Measurements from ENCODE around the gene IKZF2.

Gene IKZF2

GRCh38 chr2:213152065-213152794 lies 818 bp upstream of the IKZF2 start:
- DNase-seq = peak; percentile 22

GRCh38 chr2:213150315-213151097 lies 906 bp downstream of the IKZF2 start:
- no peak for DNase-seq

- DNase-seq = no peak
Measured at GRCh38 chr2:213149949-213150314, 1.5 kb downstream of the IKZF2 start.

GRCh38 chr2:213149294-213149875 lies 2.0 kb downstream of the IKZF2 start:
- DNase-seq = peak; percentile 9

- no peak for DNase-seq
Measured at GRCh38 chr2:213148572-213149261, 2.7 kb downstream of the IKZF2 start.

GRCh38 chr2:213147538-213147937 lies 3.9 kb downstream of the IKZF2 start:
- DNase-seq = peak; percentile 6

GRCh38 chr2:213145715-213146242 lies 5.6 kb downstream of the IKZF2 start:
- no peak for DNase-seq

- no peak for DNase-seq
Measured at GRCh38 chr2:213137064-213137463, 14.3 kb downstream of the IKZF2 start.

GRCh38 chr2:213129311-213129710 lies 22.1 kb downstream of the IKZF2 start:
- no peak for DNase-seq

GRCh38 chr2:213125646-213126347 lies 25.6 kb downstream of the IKZF2 start:
- DNase-seq = no peak

GRCh38 chr2:213122725-213123124 lies 28.7 kb downstream of the IKZF2 start:
- no peak for DNase-seq

- no peak for DNase-seq
Measured at GRCh38 chr2:213121690-213122089, 29.7 kb downstream of the IKZF2 start.

GRCh38 chr2:213119061-213119809 lies 32.2 kb downstream of the IKZF2 start:
- peak; percentile 55 for DNase-seq

- no peak for DNase-seq
Measured at GRCh38 chr2:213108308-213108707, 43.1 kb downstream of the IKZF2 start.

GRCh38 chr2:213107728-213108127 lies 43.7 kb downstream of the IKZF2 start:
- DNase-seq = no peak

GRCh38 chr2:213105212-213105611 lies 46.2 kb downstream of the IKZF2 start:
- DNase-seq = no peak

- DNase-seq = no peak
Measured at GRCh38 chr2:213104903-213105202, 46.6 kb downstream of the IKZF2 start.

GRCh38 chr2:213104092-213104902 lies 47.1 kb downstream of the IKZF2 start:
- peak; percentile 12 for DNase-seq

GRCh38 chr2:213101692-213102460 lies 49.5 kb downstream of the IKZF2 start:
- DNase-seq = no peak

GRCh38 chr2:213101109-213101508 lies 50.3 kb downstream of the IKZF2 start:
- no peak for DNase-seq
